Measurements from ENCODE around the gene TBC1D30. TPM values are rescaled to one million over a fixed set of nuclear protein-coding genes. Genes with fewer than 3 reads are reported as not detected.
"Not testable (repeated sequence)": the region's sequence is repeated elsewhere in the genome, so short reads cannot be mapped to it uniquely, and the experiment has no call there.

TBC1D30 gene
- total RNA-seq, 1 donor from 2014 or later = 0.52 TPM

- H3K9me3 ChIP-seq (ENCODE audit: control insufficient read depth in 3 of 3, low read length in 3 of 3) = no peaks in the 10 kb centered on the region
- no peak overlapping the region for H3K27ac ChIP-seq (ENCODE audit: low read depth, low read length)
- H3K4me3 ChIP-seq (ENCODE audit: low read length in 3 of 3) = no peak overlapping the region
- no peaks in the 10 kb centered on the region for H3K27me3 ChIP-seq (ENCODE audit: control insufficient read depth in 3 of 3, insufficient read depth in 3 of 3, low read length in 3 of 3)
- no peaks in the 10 kb centered on the region for H3K36me3 ChIP-seq (ENCODE audit: control insufficient read depth in 3 of 3, insufficient read depth in 3 of 3, low read length in 3 of 3)
- H3K4me1 ChIP-seq (ENCODE audit: control insufficient read depth in 3 of 3, insufficient read depth in 3 of 3, low read length in 3 of 3) = no peaks in the 10 kb centered on the region
- H3K9ac ChIP-seq (ENCODE audit: low read depth in 1 of 3, low read length in 3 of 3) = no peak overlapping the region
Observed at GRCh38 chr12:64840949-64841717, 16.7 kb downstream of the TBC1D30 start.

- not testable (repeated sequence) for H3K27me3 ChIP-seq (ENCODE audit: control insufficient read depth in 3 of 3, insufficient read depth in 3 of 3, low read length in 3 of 3); H3K27ac ChIP-seq (ENCODE audit: low read depth, low read length); H3K9me3 ChIP-seq (ENCODE audit: control insufficient read depth in 3 of 3, low read length in 3 of 3); H3K36me3 ChIP-seq (ENCODE audit: control insufficient read depth in 3 of 3, insufficient read depth in 3 of 3, low read length in 3 of 3); H3K9ac ChIP-seq (ENCODE audit: low read depth in 1 of 3, low read length in 3 of 3); H3K4me3 ChIP-seq (ENCODE audit: low read length in 3 of 3); H3K4me1 ChIP-seq (ENCODE audit: control insufficient read depth in 3 of 3, insufficient read depth in 3 of 3, low read length in 3 of 3)
Observed at GRCh38 chr12:64848409-64848808, 24.0 kb downstream of the TBC1D30 start.

GRCh38 chr12:64858882-64859605 lies 34.6 kb downstream of the TBC1D30 start:
- Histone ChIP-seq H3K4me3 (ENCODE audit: low read length in 3 of 3) (no peak overlapping the region), H3K4me1 (ENCODE audit: control insufficient read depth in 3 of 3, insufficient read depth in 3 of 3, low read length in 3 of 3) (no peaks in the 10 kb centered on the region), H3K9ac (ENCODE audit: low read depth in 1 of 3, low read length in 3 of 3) (no peak overlapping the region), H3K27me3 (ENCODE audit: control insufficient read depth in 3 of 3, insufficient read depth in 3 of 3, low read length in 3 of 3) (no peaks in the 10 kb centered on the region), H3K9me3 (ENCODE audit: control insufficient read depth in 3 of 3, low read length in 3 of 3) (no peaks in the 10 kb centered on the region), H3K36me3 (ENCODE audit: control insufficient read depth in 3 of 3, insufficient read depth in 3 of 3, low read length in 3 of 3) (no peaks in the 10 kb centered on the region), H3K27ac (ENCODE audit: low read depth, low read length) (no peak overlapping the region)

GRCh38 chr12:64860446-64860998 lies 36.1 kb downstream of the TBC1D30 start:
- Histone ChIP-seq H3K27ac (ENCODE audit: low read depth, low read length) (no peak overlapping the region), H3K27me3 (ENCODE audit: control insufficient read depth in 3 of 3, insufficient read depth in 3 of 3, low read length in 3 of 3) (no peaks in the 10 kb centered on the region), H3K36me3 (ENCODE audit: control insufficient read depth in 3 of 3, insufficient read depth in 3 of 3, low read length in 3 of 3) (no peaks in the 10 kb centered on the region), H3K9ac (ENCODE audit: low read depth in 1 of 3, low read length in 3 of 3) (no peak overlapping the region), H3K9me3 (ENCODE audit: control insufficient read depth in 3 of 3, low read length in 3 of 3) (no peaks in the 10 kb centered on the region), H3K4me1 (ENCODE audit: control insufficient read depth in 3 of 3, insufficient read depth in 3 of 3, low read length in 3 of 3) (no peaks in the 10 kb centered on the region), H3K4me3 (ENCODE audit: low read length in 3 of 3) (no peak overlapping the region)

GRCh38 chr12:64864319-64864718 lies 39.9 kb downstream of the TBC1D30 start:
- Histone ChIP-seq H3K4me1 (ENCODE audit: control insufficient read depth in 3 of 3, insufficient read depth in 3 of 3, low read length in 3 of 3) (no peaks in the 10 kb centered on the region), H3K36me3 (ENCODE audit: control insufficient read depth in 3 of 3, insufficient read depth in 3 of 3, low read length in 3 of 3) (no peaks in the 10 kb centered on the region), H3K27ac (ENCODE audit: low read depth, low read length) (no peak overlapping the region), H3K4me3 (ENCODE audit: low read length in 3 of 3) (no peak overlapping the region), H3K9me3 (ENCODE audit: control insufficient read depth in 3 of 3, low read length in 3 of 3) (no peaks in the 10 kb centered on the region), H3K9ac (ENCODE audit: low read depth in 1 of 3, low read length in 3 of 3) (no peak overlapping the region), H3K27me3 (ENCODE audit: control insufficient read depth in 3 of 3, insufficient read depth in 3 of 3, low read length in 3 of 3) (no peaks in the 10 kb centered on the region)

GRCh38 chr12:64875186-64875585 lies 50.7 kb downstream of the TBC1D30 start:
- no peak overlapping the region for H3K27ac ChIP-seq (ENCODE audit: low read depth, low read length)
- peaks cover 0 to 3% (median 0%) of the 10 kb centered on the region in 3 donors for H3K36me3 ChIP-seq (ENCODE audit: control insufficient read depth in 3 of 3, insufficient read depth in 3 of 3, low read length in 3 of 3)
- H3K4me1 ChIP-seq (ENCODE audit: control insufficient read depth in 3 of 3, insufficient read depth in 3 of 3, low read length in 3 of 3) = no peaks in the 10 kb centered on the region
- H3K9ac ChIP-seq (ENCODE audit: low read depth in 1 of 3, low read length in 3 of 3) = no peak overlapping the region
- no peak overlapping the region for H3K4me3 ChIP-seq (ENCODE audit: low read length in 3 of 3)
- no peaks in the 10 kb centered on the region for H3K9me3 ChIP-seq (ENCODE audit: control insufficient read depth in 3 of 3, low read length in 3 of 3)
- H3K27me3 ChIP-seq (ENCODE audit: control insufficient read depth in 3 of 3, insufficient read depth in 3 of 3, low read length in 3 of 3) = peaks cover 0 to 3% (median 0%) of the 10 kb centered on the region in 3 donors

- H3K9ac ChIP-seq (ENCODE audit: low read depth in 1 of 3, low read length in 3 of 3) = no peak overlapping the region
- peaks cover 0 to 3% (median 0%) of the 10 kb centered on the region in 3 donors for H3K36me3 ChIP-seq (ENCODE audit: control insufficient read depth in 3 of 3, insufficient read depth in 3 of 3, low read length in 3 of 3)
- peaks cover 0 to 3% (median 0%) of the 10 kb centered on the region in 3 donors for H3K27me3 ChIP-seq (ENCODE audit: control insufficient read depth in 3 of 3, insufficient read depth in 3 of 3, low read length in 3 of 3)
- no peaks in the 10 kb centered on the region for H3K4me1 ChIP-seq (ENCODE audit: control insufficient read depth in 3 of 3, insufficient read depth in 3 of 3, low read length in 3 of 3)
- no peak overlapping the region for H3K4me3 ChIP-seq (ENCODE audit: low read length in 3 of 3)
- no peaks in the 10 kb centered on the region for H3K9me3 ChIP-seq (ENCODE audit: control insufficient read depth in 3 of 3, low read length in 3 of 3)
- no peak overlapping the region for H3K27ac ChIP-seq (ENCODE audit: low read depth, low read length)
Observed at GRCh38 chr12:64876388-64877071, 52.1 kb downstream of the TBC1D30 start.

- Histone ChIP-seq H3K9me3 (ENCODE audit: control insufficient read depth in 3 of 3, low read length in 3 of 3) (no peaks in the 10 kb centered on the region), H3K27me3 (ENCODE audit: control insufficient read depth in 3 of 3, insufficient read depth in 3 of 3, low read length in 3 of 3) (peaks cover 0 to 3% (median 0%) of the 10 kb centered on the region in 3 donors), H3K4me1 (ENCODE audit: control insufficient read depth in 3 of 3, insufficient read depth in 3 of 3, low read length in 3 of 3) (no peaks in the 10 kb centered on the region), H3K27ac (ENCODE audit: low read depth, low read length) (no peak overlapping the region), H3K36me3 (ENCODE audit: control insufficient read depth in 3 of 3, insufficient read depth in 3 of 3, low read length in 3 of 3) (peaks cover 0 to 3% (median 0%) of the 10 kb centered on the region in 3 donors), H3K4me3 (ENCODE audit: low read length in 3 of 3) (no peak overlapping the region), H3K9ac (ENCODE audit: low read depth in 1 of 3, low read length in 3 of 3) (no peak overlapping the region)
Observed at GRCh38 chr12:64877363-64878004, 53.0 kb downstream of the TBC1D30 start.

GRCh38 chr12:64882687-64883086 lies 58.2 kb downstream of the TBC1D30 start:
- H3K9ac ChIP-seq (ENCODE audit: low read depth in 1 of 3, low read length in 3 of 3) = no peak overlapping the region
- no peak overlapping the region for H3K4me3 ChIP-seq (ENCODE audit: low read length in 3 of 3)
- H3K27me3 ChIP-seq (ENCODE audit: control insufficient read depth in 3 of 3, insufficient read depth in 3 of 3, low read length in 3 of 3) = peaks cover 0 to 3% (median 0%) of the 10 kb centered on the region in 3 donors
- no peak overlapping the region for H3K27ac ChIP-seq (ENCODE audit: low read depth, low read length)
- no peaks in the 10 kb centered on the region for H3K36me3 ChIP-seq (ENCODE audit: control insufficient read depth in 3 of 3, insufficient read depth in 3 of 3, low read length in 3 of 3)
- H3K4me1 ChIP-seq (ENCODE audit: control insufficient read depth in 3 of 3, insufficient read depth in 3 of 3, low read length in 3 of 3) = no peaks in the 10 kb centered on the region
- H3K9me3 ChIP-seq (ENCODE audit: control insufficient read depth in 3 of 3, low read length in 3 of 3) = no peaks in the 10 kb centered on the region

Data from skeletal muscle tissue (tissue), 4 donors.